ENCODE results near the gene WNK1. TPM values are rescaled to one million over a fixed set of nuclear protein-coding genes. Genes with fewer than 3 reads are reported as not detected.

WNK1 gene
- total and polyA plus RNA-seq, 7 donors, result 40.7 to 272 (median 230) TPM

DNA sequence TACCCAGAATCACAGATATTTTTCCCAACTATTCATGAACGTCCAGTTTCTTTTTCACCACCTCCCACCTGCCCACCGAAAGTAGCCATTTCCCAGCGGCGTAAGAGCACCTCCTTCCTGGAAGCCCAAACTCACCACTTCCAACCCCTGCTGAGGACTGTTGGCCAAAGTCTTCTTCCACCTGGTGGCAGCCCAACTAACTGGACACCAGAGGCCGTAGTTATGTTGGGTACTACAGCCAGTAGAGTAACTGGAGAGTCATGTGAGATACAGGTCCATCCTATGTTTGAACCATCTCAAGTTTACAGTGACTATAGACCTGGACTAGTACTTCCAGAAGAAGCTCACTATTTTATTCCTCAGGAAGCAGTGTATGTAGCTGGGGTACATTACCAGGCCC is 115.5 kb downstream of the WNK1 start:
- intact Hi-C loops (cut with DNase I), result loop anchor here in 1 of 2 donors (5.0 kb wide), 1 partner anchor 39 kb away; no protein-coding TSS in a partner anchor
- no peak for DNase-seq
- Histone ChIP-seq H3K36me3 (ENCODE audit: insufficient read depth in 1 of 2, low read depth in 1 of 2) (peaks cover 8 to 95% of the 10 kb centered on the region in 2 donors), H3K27me3 (ENCODE audit: insufficient read depth in 3 of 3, low read length in 2 of 3) (no peaks in the 10 kb centered on the region), H3K9me3 (no peaks in the 10 kb centered on the region), H3K4me3 (no peak overlapping the region), H3K4me1 (no peaks in the 10 kb centered on the region), H3K27ac (no peak overlapping the region)
- ATAC-seq, result peak in 3 of 4 donors; percentile 13 to 61 (median 49)
- WGBS, 3 donors, result 82 to 92% (median 89%) methylated on average over 5 of the region's 5 CpGs
- TF ChIP-seq, protein P1, sequence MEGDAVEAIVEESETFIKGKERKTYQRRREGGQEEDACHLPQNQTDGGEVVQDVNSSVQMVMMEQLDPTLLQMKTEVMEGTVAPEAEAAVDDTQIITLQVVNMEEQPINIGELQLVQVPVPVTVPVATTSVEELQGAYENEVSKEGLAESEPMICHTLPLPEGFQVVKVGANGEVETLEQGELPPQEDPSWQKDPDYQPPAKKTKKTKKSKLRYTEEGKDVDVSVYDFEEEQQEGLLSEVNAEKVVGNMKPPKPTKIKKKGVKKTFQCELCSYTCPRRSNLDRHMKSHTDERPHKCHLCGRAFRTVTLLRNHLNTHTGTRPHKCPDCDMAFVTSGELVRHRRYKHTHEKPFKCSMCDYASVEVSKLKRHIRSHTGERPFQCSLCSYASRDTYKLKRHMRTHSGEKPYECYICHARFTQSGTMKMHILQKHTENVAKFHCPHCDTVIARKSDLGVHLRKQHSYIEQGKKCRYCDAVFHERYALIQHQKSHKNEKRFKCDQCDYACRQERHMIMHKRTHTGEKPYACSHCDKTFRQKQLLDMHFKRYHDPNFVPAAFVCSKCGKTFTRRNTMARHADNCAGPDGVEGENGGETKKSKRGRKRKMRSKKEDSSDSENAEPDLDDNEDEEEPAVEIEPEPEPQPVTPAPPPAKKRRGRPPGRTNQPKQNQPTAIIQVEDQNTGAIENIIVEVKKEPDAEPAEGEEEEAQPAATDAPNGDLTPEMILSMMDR (IDR thresholded peaks at IDR 0.05), result no peak

DNA sequence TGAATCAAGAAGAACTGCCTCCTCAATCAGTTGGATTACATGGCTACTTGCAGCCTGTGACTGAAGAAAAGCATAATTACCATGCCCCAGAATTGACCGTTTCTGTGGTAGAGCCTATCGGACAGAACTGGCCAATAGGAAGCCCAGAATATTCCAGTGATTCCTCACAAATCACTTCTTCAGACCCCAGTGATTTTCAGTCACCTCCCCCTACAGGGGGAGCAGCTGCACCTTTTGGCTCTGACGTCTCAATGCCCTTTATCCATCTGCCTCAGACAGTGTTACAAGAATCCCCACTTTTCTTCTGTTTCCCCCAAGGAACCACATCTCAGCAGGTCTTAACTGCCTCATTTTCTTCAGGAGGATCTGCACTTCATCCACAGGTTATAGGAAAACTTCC is 116.3 kb downstream of the WNK1 start:
- H3K4me3 ChIP-seq, result no peak overlapping the region
- TF ChIP-seq, protein P1 (IDR thresholded peaks at IDR 0.05), result no peak
- H3K9me3 ChIP-seq, result no peaks in the 10 kb centered on the region
- intact Hi-C loops (cut with DNase I), result loop anchor here in 1 of 2 donors (5.0 kb wide), 1 partner anchor 39 kb away; no protein-coding TSS in a partner anchor
- H3K27ac ChIP-seq, result no peak overlapping the region
- DNase-seq (no peak), ATAC-seq (peak in 1 of 4 donors; percentile 10)
- H3K4me1 ChIP-seq, result peaks cover 8% of the 10 kb centered on the region
- no peaks in the 10 kb centered on the region for H3K27me3 ChIP-seq (ENCODE audit: insufficient read depth in 3 of 3, low read length in 2 of 3)
- peaks cover 8 to 93% of the 10 kb centered on the region in 2 donors for H3K36me3 ChIP-seq (ENCODE audit: insufficient read depth in 1 of 2, low read depth in 1 of 2)
- 51 to 65% (median 60%) methylated on average over 3 of the region's 3 CpGs for WGBS, 3 donors

DNA sequence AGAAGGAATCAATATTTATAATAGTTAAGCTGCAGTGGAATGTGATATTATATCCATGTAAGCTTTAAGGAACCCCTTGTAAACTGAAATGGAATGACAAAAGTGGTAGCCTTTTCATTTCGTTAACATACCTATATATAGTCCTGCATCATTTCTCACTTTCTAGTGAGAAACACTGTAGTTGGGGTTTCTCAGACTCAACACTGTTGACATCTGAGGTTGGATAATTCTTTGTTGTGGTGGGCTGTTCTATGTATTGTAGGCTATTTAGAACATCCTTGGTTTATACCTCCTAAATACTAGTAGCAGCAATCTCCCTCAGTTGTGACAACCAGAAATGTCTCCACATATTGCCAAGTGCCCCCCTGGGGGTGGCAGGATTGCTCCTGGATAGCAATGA is 118.0 kb downstream of the WNK1 start:
- H3K36me3 ChIP-seq (ENCODE audit: insufficient read depth in 1 of 2, low read depth in 1 of 2), result peaks cover 13 to 92% of the 10 kb centered on the region in 2 donors
- 89 to 100% (median 89%) methylated on average over 1 of the region's 1 CpG for WGBS, 3 donors
- H3K4me3 ChIP-seq, result no peak overlapping the region
- TF ChIP-seq, protein P1 (IDR thresholded peaks at IDR 0.05), result no peak
- H3K4me1 ChIP-seq, result peaks cover 9% of the 10 kb centered on the region
- ATAC-seq (no peak), DNase-seq (no peak)
- no peaks in the 10 kb centered on the region for H3K9me3 ChIP-seq
- no peak overlapping the region for H3K27ac ChIP-seq
- H3K27me3 ChIP-seq (ENCODE audit: insufficient read depth in 3 of 3, low read length in 2 of 3), result no peaks in the 10 kb centered on the region
- intact Hi-C loops (cut with DNase I), result no loop called here

DNA sequence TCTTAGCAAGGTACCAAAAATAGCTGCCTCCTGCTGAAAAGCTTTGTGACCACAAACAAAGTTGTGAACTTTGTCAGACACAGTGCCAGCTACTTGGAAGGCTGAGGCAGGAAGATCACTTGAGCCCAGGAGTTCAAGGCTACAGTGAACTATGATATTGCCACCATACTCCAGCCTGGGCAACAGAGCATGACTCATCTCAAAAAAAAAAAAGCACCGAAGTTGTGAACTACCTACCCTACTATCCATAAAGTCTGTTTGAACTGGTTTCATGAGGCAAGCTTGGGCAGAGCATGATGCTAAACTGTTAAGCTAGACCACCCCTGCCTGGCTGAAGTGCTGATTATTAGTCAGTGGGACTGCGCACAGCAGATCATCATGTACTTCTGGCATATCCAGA is 121.6 kb downstream of the WNK1 start:
- Histone ChIP-seq H3K36me3 (ENCODE audit: insufficient read depth in 1 of 2, low read depth in 1 of 2) (peaks cover 5 to 89% of the 10 kb centered on the region in 2 donors), H3K9me3 (no peaks in the 10 kb centered on the region), H3K4me3 (no peak overlapping the region), H3K27ac (peak overlapping the region; percentile 61), H3K27me3 (ENCODE audit: insufficient read depth in 3 of 3, low read length in 2 of 3) (no peaks in the 10 kb centered on the region), H3K4me1 (peaks cover 9% of the 10 kb centered on the region)
- WGBS, 3 donors, result 57 to 83% (median 61%) methylated on average over 2 of the region's 2 CpGs
- ATAC-seq (peak; percentile 78 to 87 (median 86)), DNase-seq (no peak)
- TF ChIP-seq, protein P1 (IDR thresholded peaks at IDR 0.05), result no peak
- intact Hi-C loops (cut with DNase I), result no loop called here

DNA sequence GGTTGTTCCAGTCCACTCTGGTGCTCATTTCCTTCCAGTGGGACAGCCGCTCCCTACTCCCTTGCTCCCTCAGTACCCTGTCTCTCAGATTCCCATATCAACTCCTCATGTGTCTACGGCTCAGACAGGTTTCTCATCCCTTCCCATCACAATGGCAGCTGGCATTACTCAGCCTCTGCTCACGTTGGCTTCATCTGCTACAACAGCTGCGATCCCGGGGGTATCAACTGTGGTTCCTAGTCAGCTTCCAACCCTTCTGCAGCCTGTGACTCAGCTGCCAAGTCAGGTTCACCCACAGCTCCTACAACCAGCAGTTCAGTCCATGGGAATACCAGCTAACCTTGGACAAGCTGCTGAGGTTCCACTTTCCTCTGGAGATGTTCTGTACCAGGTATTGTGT is 127.3 kb downstream of the WNK1 start:
- H3K27me3 ChIP-seq (ENCODE audit: insufficient read depth in 3 of 3, low read length in 2 of 3), result no peaks in the 10 kb centered on the region
- no peak overlapping the region for H3K4me3 ChIP-seq
- ATAC-seq (peak; percentile 87 to 98 (median 92)), DNase-seq (peak; percentile 25 to 55)
- peaks cover 12 to 95% of the 10 kb centered on the region in 2 donors for H3K36me3 ChIP-seq (ENCODE audit: insufficient read depth in 1 of 2, low read depth in 1 of 2)
- H3K9me3 ChIP-seq, result no peaks in the 10 kb centered on the region
- intact Hi-C loops (cut with DNase I), result loop anchor here (5.0 to 10.0 kb wide), 2 partner anchors 43 to 55 kb away; no protein-coding TSS in a partner anchor
- no peaks in the 10 kb centered on the region for H3K4me1 ChIP-seq
- WGBS, 3 donors, result 40 to 55% (median 41%) methylated on average over 5 of the region's 5 CpGs
- peak overlapping the region; percentile 43 for H3K27ac ChIP-seq
- TF ChIP-seq, protein P1 (IDR thresholded peaks at IDR 0.05), result no peak
